Measurements from ENCODE around the gene APOBEC4. TPM values are rescaled to one million over a fixed set of nuclear protein-coding genes. Genes with fewer than 3 reads are reported as not detected.

Gene APOBEC4
- total and polyA plus RNA-seq, 2 of the 4 experiments (the other 2 are of a cell fraction): not detected

- in situ Hi-C loops (cut with MboI; ENCODE audit: low sequenced_read_pairs) (no loop called here), dilution Hi-C loops (cut with HindIII; ENCODE audit: low sequenced_read_pairs, unreplicated experiment) (no loop called here), intact Hi-C loops (cut with micrococcal nuclease) (no loop called here)
- Histone ChIP-seq H3K9me1 (ENCODE audit: insufficient read depth, low read length) (no peaks in the 10 kb centered on the region), H4K91ac (ENCODE audit: insufficient read depth, low read depth, low read length) (no peak overlapping the region), H2BK15ac (ENCODE audit: low read depth, low read length) (no peak overlapping the region), H3K27ac (ENCODE audit: insufficient read depth, low read length) (no peak overlapping the region), H2AK9ac (replicated peaks; ENCODE audit: low read depth, low read length, poor library complexity) (no peak overlapping the region), H3K4me1 (ENCODE audit: control insufficient read depth, insufficient read depth, low read length) (no peaks in the 10 kb centered on the region; the same call in 1 of the 2 replicates), H2BK5ac (ENCODE audit: low read depth, low read length, poor library complexity, severe bottlenecking) (no peak overlapping the region), H3K9me3 (ENCODE audit: control insufficient read depth, insufficient read depth, low read length) (no peaks in the 10 kb centered on the region), H4K8ac (ENCODE audit: low read depth in 2 of 2, low read length in 2 of 2) (no peak overlapping the region), H4K5ac (ENCODE audit: low read depth, low read length) (no peak overlapping the region), H3K4me2 (ENCODE audit: low read depth, low read length) (no peak overlapping the region), H3K56ac (ENCODE audit: extremely low read depth, insufficient read depth, low read length) (no peak overlapping the region), H3K79me1 (ENCODE audit: low read depth in 1 of 2, low read length in 2 of 2) (peaks cover 0 to 4% of the 10 kb centered on the region in 2 experiments; a peak in 2 of 4 replicates), H3K9ac (ENCODE audit: low read depth, low read length) (no peak overlapping the region), H3K36me3 (ENCODE audit: control insufficient read depth, insufficient read depth, low read length) (no peaks in the 10 kb centered on the region), H3K23ac (ENCODE audit: low read depth, low read length) (no peak overlapping the region), H3K4me3 (ENCODE audit: insufficient read depth, low read depth, low read length) (no peak overlapping the region), H2AFZ (replicated peaks; ENCODE audit: low read length, poor library complexity) (no peak overlapping the region), H3K18ac (ENCODE audit: low read depth, low read length) (no peak overlapping the region), H3K4ac (ENCODE audit: low read depth, low read length) (no peak overlapping the region), H2BK120ac (ENCODE audit: low read depth, low read length) (no peak overlapping the region), H3K27me3 (ENCODE audit: control insufficient read depth, insufficient read depth, low read length) (no peaks in the 10 kb centered on the region), H4K20me1 (ENCODE audit: insufficient read depth, low read length) (no peaks in the 10 kb centered on the region), H3K14ac (replicated peaks; ENCODE audit: low read depth, low read length) (no peak overlapping the region), H2AK5ac (ENCODE audit: low read depth, low read length) (no peak overlapping the region), H2BK20ac (ENCODE audit: low read depth, low read length) (no peak overlapping the region)
- TF ChIP-seq RCOR1 (IDR thresholded peaks at IDR 0.05; ENCODE audit: insufficient replicate concordance, low read length) (no peak), MAZ (IDR thresholded peaks at IDR 0.05; ENCODE audit: borderline replicate concordance, low read depth, low read length) (no peak), FOS (IDR thresholded peaks at IDR 0.05; ENCODE audit: low read depth, low read length) (no peak), POLR2A (IDR thresholded peaks at IDR 0.05; ENCODE audit: low read depth, low read length) (no peak), NFE2L2 (IDR thresholded peaks at IDR 0.05; ENCODE audit: low read depth, low read length) (no peak), MAFK (IDR thresholded peaks at IDR 0.05; ENCODE audit: low read depth, low read length) (no peak), BHLHE40 (IDR thresholded peaks at IDR 0.05; ENCODE audit: low read depth, low read length) (no peak)
- ChIA-PET POLR2A (ENCODE audit: unreplicated experiment) (no interaction called here), CTCF (interaction anchor here (1.4 to 2.4 kb wide), 2 partner anchors 9 to 21 kb away, joined by 4 to 8 read pairs; no protein-coding TSS in a partner anchor)
- no TSS peak for BruUV-seq (replicated peaks)
- 83% methylated on average over 2 of the region's 3 CpGs; no CpG with 5 or more reads in 1 of the 2 experiments for whole genome bisulfite sequencing, 2 experiments (ENCODE audit: extremely low coverage in 2 of 2, insufficient read length in 1 of 2)
- DNase-seq (no peak), ATAC-seq (ENCODE audit: low read depth) (no peak)
These were observed 22.9 kb upstream of the APOBEC4 start for GRCh38 chr1:183675883-183676585.
